Testis (tissue), 2 donors: ENCODE results near the gene DUSP19.

Experiments
- CTCF ChIP-seq, 3 experiments: fragments of 450-650 bp in 2 of 3; fragments of 200-600 bp in 1 of 3; sonication (generic) in 1 of 3; IDR thresholded peaks; one replicate each; pipeline ENCODE4 v1.5.1; 2016 to 2019; ENCODE audit warnings: antibody characterized with exemption in 3 of 3, mild to moderate bottlenecking in 2 of 3, moderate library complexity in 1 of 3
- POLR2A ChIP-seq: fragments of 450-650 bp; IDR thresholded peaks from one replicate; pipeline ENCODE4 v1.6.1; 2017; ENCODE audit warnings: antibody characterized with exemption, mild to moderate bottlenecking, moderate library complexity

- no peak for TF ChIP-seq POLR2A
- no peak for TF ChIP-seq CTCF (IDR thresholded peaks at IDR 0.05)
Observed at GRCh38 chr2:183117226-183117625, 38.7 kb downstream of the DUSP19 start.
